ENCODE measurements around the gene UQCRQ.

DNA sequence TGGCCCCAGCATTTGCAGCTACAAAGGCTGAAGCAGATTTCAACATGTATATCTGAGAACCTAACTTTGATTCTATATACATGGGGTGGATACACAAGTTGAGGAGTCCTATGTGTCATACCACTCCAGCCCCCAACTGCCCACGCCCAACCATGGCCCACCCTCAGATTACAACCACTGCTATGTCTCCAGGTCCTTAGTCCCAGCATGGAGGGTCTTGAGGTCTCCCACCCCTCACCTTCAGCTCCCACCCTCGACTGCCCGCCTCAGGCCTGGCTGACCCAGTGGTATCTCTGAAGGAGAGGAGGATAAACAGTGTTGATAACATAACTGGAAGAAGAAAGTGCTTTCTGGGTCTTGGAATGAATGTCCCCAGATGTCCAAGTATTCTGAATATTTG lies 45.1 kb upstream of the UQCRQ start:
- TF ChIP-seq, protein P1, sequence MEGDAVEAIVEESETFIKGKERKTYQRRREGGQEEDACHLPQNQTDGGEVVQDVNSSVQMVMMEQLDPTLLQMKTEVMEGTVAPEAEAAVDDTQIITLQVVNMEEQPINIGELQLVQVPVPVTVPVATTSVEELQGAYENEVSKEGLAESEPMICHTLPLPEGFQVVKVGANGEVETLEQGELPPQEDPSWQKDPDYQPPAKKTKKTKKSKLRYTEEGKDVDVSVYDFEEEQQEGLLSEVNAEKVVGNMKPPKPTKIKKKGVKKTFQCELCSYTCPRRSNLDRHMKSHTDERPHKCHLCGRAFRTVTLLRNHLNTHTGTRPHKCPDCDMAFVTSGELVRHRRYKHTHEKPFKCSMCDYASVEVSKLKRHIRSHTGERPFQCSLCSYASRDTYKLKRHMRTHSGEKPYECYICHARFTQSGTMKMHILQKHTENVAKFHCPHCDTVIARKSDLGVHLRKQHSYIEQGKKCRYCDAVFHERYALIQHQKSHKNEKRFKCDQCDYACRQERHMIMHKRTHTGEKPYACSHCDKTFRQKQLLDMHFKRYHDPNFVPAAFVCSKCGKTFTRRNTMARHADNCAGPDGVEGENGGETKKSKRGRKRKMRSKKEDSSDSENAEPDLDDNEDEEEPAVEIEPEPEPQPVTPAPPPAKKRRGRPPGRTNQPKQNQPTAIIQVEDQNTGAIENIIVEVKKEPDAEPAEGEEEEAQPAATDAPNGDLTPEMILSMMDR (IDR thresholded peaks at IDR 0.05) = no peak
- TF ChIP-seq POLR2A (IDR thresholded peaks at IDR 0.05) = no peak

Measured in testis (tissue), 2 donors.